Measurements from ENCODE around the gene MARCHF3.

MARCHF3 gene

DNA sequence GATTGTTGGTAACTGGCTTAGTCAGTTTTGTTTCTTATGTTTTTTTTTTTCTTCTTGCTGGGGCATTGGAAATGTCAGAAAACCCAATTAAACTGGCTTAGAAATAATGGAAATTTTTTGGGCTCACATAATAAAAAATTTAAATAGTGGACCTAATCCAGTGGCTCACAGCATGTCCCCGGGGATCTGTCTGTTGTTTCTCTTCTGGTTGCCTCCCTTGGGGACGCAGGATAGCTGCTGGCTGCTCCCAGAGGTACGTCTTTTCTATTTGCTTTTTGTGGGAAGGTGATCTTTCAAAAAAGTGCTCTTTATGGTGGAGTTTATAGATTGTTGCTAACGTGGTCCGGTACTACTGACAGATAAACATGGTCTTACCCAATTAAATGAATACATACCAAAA is 201.3 kb downstream of the MARCHF3 start:
- no peaks in the 10 kb centered on the region for H4K20me1 ChIP-seq (ENCODE audit: insufficient read depth, low read length)
- H3K79me2 ChIP-seq (ENCODE audit: low read length): peaks cover 79% of the 10 kb centered on the region
- no peaks in the 10 kb centered on the region for H3F3A ChIP-seq (ENCODE audit: insufficient read depth, low read length)
- no peaks in the 10 kb centered on the region for H3K9me3 ChIP-seq (replicated peaks; ENCODE audit: insufficient read depth, low read length)
- no peak overlapping the region for H3K4me3 ChIP-seq (ENCODE audit: low read length)
- no peaks in the 10 kb centered on the region for H3K27me3 ChIP-seq (replicated peaks; ENCODE audit: insufficient read depth, low read length)
- no peak for DNase-seq
- H3K4me2 ChIP-seq (ENCODE audit: low read depth, low read length): no peak overlapping the region
- no peak overlapping the region for H3K9ac ChIP-seq (ENCODE audit: low read length)
- peaks cover 31% of the 10 kb centered on the region for H3K36me3 ChIP-seq (replicated peaks; ENCODE audit: insufficient read depth, low read length)
- no peak overlapping the region for H2AFZ ChIP-seq (ENCODE audit: low read length)
- no peak overlapping the region for H3K27ac ChIP-seq (ENCODE audit: low read length)
- TF ChIP-seq EZH2 (optimal IDR thresholded peaks at IDR 0.05; ENCODE audit: low read depth, low read length): no peak
- TF ChIP-seq EZH2phosphoT487 (IDR thresholded peaks at IDR 0.05; ENCODE audit: low read length): no peak
- TF ChIP-seq, protein P1, sequence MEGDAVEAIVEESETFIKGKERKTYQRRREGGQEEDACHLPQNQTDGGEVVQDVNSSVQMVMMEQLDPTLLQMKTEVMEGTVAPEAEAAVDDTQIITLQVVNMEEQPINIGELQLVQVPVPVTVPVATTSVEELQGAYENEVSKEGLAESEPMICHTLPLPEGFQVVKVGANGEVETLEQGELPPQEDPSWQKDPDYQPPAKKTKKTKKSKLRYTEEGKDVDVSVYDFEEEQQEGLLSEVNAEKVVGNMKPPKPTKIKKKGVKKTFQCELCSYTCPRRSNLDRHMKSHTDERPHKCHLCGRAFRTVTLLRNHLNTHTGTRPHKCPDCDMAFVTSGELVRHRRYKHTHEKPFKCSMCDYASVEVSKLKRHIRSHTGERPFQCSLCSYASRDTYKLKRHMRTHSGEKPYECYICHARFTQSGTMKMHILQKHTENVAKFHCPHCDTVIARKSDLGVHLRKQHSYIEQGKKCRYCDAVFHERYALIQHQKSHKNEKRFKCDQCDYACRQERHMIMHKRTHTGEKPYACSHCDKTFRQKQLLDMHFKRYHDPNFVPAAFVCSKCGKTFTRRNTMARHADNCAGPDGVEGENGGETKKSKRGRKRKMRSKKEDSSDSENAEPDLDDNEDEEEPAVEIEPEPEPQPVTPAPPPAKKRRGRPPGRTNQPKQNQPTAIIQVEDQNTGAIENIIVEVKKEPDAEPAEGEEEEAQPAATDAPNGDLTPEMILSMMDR (IDR thresholded peaks at IDR 0.05; ENCODE audit: low read length): no peak
- no peaks in the 10 kb centered on the region for H3K4me1 ChIP-seq (ENCODE audit: low read length)
- H3K9me2 ChIP-seq (replicated peaks; ENCODE audit: insufficient read depth, low read length): no peaks in the 10 kb centered on the region

DNA sequence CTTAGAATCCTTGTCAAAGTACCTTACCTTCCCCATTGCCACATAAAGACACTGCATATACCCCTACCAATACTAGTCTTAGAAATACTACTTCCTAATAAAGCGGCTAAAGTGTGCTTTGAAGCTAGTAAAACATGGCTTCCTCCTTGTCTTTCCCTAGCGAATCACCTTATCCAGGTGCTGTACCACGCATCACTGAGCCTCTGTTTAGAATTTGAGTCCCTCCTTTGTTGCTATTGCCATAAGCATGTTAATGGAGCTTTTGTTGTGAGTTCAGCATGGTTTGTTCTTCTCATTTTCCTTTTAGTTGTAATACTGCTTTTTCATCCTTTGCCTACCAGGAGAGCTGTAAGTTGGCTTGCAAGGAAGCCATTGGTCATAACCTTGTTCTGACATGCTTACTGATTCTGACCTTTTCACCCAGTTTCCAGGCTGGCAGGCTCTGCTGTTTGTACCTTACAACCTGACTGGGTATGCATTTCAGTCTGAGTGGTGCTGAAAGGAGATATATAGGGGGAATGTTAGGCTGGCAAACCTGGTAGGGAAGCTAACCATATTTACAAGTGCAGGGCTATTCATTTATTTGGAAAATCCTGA is 203.6 kb downstream of the MARCHF3 start:
- no peak for DNase-seq
- no peaks in the 10 kb centered on the region for H3F3A ChIP-seq (ENCODE audit: insufficient read depth, low read length)
- no peaks in the 10 kb centered on the region for H3K9me3 ChIP-seq (replicated peaks; ENCODE audit: insufficient read depth, low read length)
- no peak overlapping the region for H2AFZ ChIP-seq (ENCODE audit: low read length)
- no peak overlapping the region for H3K27ac ChIP-seq (ENCODE audit: low read length)
- H3K36me3 ChIP-seq (replicated peaks; ENCODE audit: insufficient read depth, low read length): peaks cover 28% of the 10 kb centered on the region
- no peaks in the 10 kb centered on the region for H3K9me2 ChIP-seq (replicated peaks; ENCODE audit: insufficient read depth, low read length)
- H3K4me2 ChIP-seq (ENCODE audit: low read depth, low read length): no peak overlapping the region
- TF ChIP-seq EZH2phosphoT487 (IDR thresholded peaks at IDR 0.05; ENCODE audit: low read length) (no peak), EZH2 (optimal IDR thresholded peaks at IDR 0.05; ENCODE audit: low read depth, low read length) (no peak)
- TF ChIP-seq, protein P1 (IDR thresholded peaks at IDR 0.05; ENCODE audit: low read length): no peak
- H3K4me3 ChIP-seq (ENCODE audit: low read length): no peak overlapping the region
- no peaks in the 10 kb centered on the region for H3K4me1 ChIP-seq (ENCODE audit: low read length)
- H4K20me1 ChIP-seq (ENCODE audit: insufficient read depth, low read length): no peaks in the 10 kb centered on the region; the same call in 1 of the 2 replicates
- H3K79me2 ChIP-seq (ENCODE audit: low read length): peaks cover 88% of the 10 kb centered on the region
- no peak overlapping the region for H3K9ac ChIP-seq (ENCODE audit: low read length)
- H3K27me3 ChIP-seq (replicated peaks; ENCODE audit: insufficient read depth, low read length): no peaks in the 10 kb centered on the region

GRCh38 chr5:126819253-126819652 is 211.1 kb downstream of the MARCHF3 start:
- no peak overlapping the region for H3K4me2 ChIP-seq (ENCODE audit: low read depth, low read length)
- TF ChIP-seq, protein P1 (IDR thresholded peaks at IDR 0.05; ENCODE audit: low read length): no peak
- TF ChIP-seq EZH2 (optimal IDR thresholded peaks at IDR 0.05; ENCODE audit: low read depth, low read length) (no peak), EZH2phosphoT487 (IDR thresholded peaks at IDR 0.05; ENCODE audit: low read length) (no peak)
- no peaks in the 10 kb centered on the region for H3K4me1 ChIP-seq (ENCODE audit: low read length)
- no peak overlapping the region for H3K9ac ChIP-seq (ENCODE audit: low read length)
- H3K36me3 ChIP-seq (replicated peaks; ENCODE audit: insufficient read depth, low read length): peaks cover 24% of the 10 kb centered on the region
- no peaks in the 10 kb centered on the region for H3K9me2 ChIP-seq (replicated peaks; ENCODE audit: insufficient read depth, low read length)
- DNase-seq: no peak
- H3K27ac ChIP-seq (ENCODE audit: low read length): no peak overlapping the region
- no peaks in the 10 kb centered on the region for H3K27me3 ChIP-seq (replicated peaks; ENCODE audit: insufficient read depth, low read length)
- peaks cover 4% of the 10 kb centered on the region; the same call in 1 of the 2 replicates for H3F3A ChIP-seq (ENCODE audit: insufficient read depth, low read length)
- H3K79me2 ChIP-seq (ENCODE audit: low read length): peaks cover 84% of the 10 kb centered on the region
- no peak overlapping the region for H3K4me3 ChIP-seq (ENCODE audit: low read length)
- H4K20me1 ChIP-seq (ENCODE audit: insufficient read depth, low read length): no peaks in the 10 kb centered on the region; the same call in 1 of the 2 replicates
- no peak overlapping the region for H2AFZ ChIP-seq (ENCODE audit: low read length)
- no peaks in the 10 kb centered on the region for H3K9me3 ChIP-seq (replicated peaks; ENCODE audit: insufficient read depth, low read length)

All from MM.1S (cell line).